ENCODE results near the gene PIGQ. TPM values are rescaled to one million over a fixed set of nuclear protein-coding genes. Genes with fewer than 3 reads are reported as not detected.

PIGQ gene
- total RNA-seq, 1 donor from 2014 or later: 44.9 TPM

- no peak for DNase-seq (ENCODE audit: low spot score)
- intact Hi-C loops (cut with micrococcal nuclease): no loop called here
- Mint-ChIP-seq H3K9me3 (no peaks in the 10 kb centered on the region), H3K27me3 (ENCODE audit: low read depth) (peaks cover 10% of the 10 kb centered on the region), H3K4me3 (ENCODE audit: low read depth) (no peak overlapping the region), H3K4me1 (ENCODE audit: low read depth) (peaks cover 6% of the 10 kb centered on the region), H3K27ac (no peak overlapping the region), H3K36me3 (ENCODE audit: low read depth) (no peaks in the 10 kb centered on the region)
These were observed 7.5 kb upstream of the PIGQ start for GRCh38 chr16:561957-562938.

- no peaks in the 10 kb centered on the region for H3K9me3 Mint-ChIP-seq
- no peak overlapping the region for H3K27ac Mint-ChIP-seq
- H3K36me3 Mint-ChIP-seq (ENCODE audit: low read depth): no peaks in the 10 kb centered on the region
- peaks cover 10% of the 10 kb centered on the region for H3K27me3 Mint-ChIP-seq (ENCODE audit: low read depth)
- H3K4me1 Mint-ChIP-seq (ENCODE audit: low read depth): peaks cover 6% of the 10 kb centered on the region
- intact Hi-C loops (cut with micrococcal nuclease): no loop called here
- no peak for DNase-seq (ENCODE audit: low spot score)
- no peak overlapping the region for H3K4me3 Mint-ChIP-seq (ENCODE audit: low read depth)
These were observed 6.6 kb upstream of the PIGQ start for GRCh38 chr16:563072-563644.

- Mint-ChIP-seq H3K27ac (no peak overlapping the region), H3K36me3 (ENCODE audit: low read depth) (no peaks in the 10 kb centered on the region), H3K4me1 (ENCODE audit: low read depth) (peaks cover 13% of the 10 kb centered on the region), H3K4me3 (ENCODE audit: low read depth) (no peak overlapping the region), H3K9me3 (no peaks in the 10 kb centered on the region), H3K27me3 (ENCODE audit: low read depth) (peaks cover 4% of the 10 kb centered on the region)
- DNase-seq (ENCODE audit: low spot score): no peak
- intact Hi-C loops (cut with micrococcal nuclease): loop anchor here (5.0 kb wide), 1 partner anchor 38 kb away; the partner anchor contains the start of gene CAPN15
These were observed 4.9 kb upstream of the PIGQ start for GRCh38 chr16:564690-565418.

GRCh38 chr16:565419-566330 is 4.1 kb upstream of the PIGQ start:
- H3K4me3 Mint-ChIP-seq (ENCODE audit: low read depth): no peak overlapping the region
- no peaks in the 10 kb centered on the region for H3K36me3 Mint-ChIP-seq (ENCODE audit: low read depth)
- DNase-seq (ENCODE audit: low spot score): no peak
- no peaks in the 10 kb centered on the region for H3K9me3 Mint-ChIP-seq
- H3K27ac Mint-ChIP-seq: no peak overlapping the region
- peaks cover 4% of the 10 kb centered on the region for H3K27me3 Mint-ChIP-seq (ENCODE audit: low read depth)
- H3K4me1 Mint-ChIP-seq (ENCODE audit: low read depth): peaks cover 13% of the 10 kb centered on the region
- intact Hi-C loops (cut with micrococcal nuclease): loop anchor here (5.0 kb wide), 1 partner anchor 38 kb away; the partner anchor contains the start of gene CAPN15

GRCh38 chr16:566475-567372 is 3.0 kb upstream of the PIGQ start, which contains the start of gene NHLRC4:
Gene NHLRC4, plus strand, starts transcription at chr16:567005. Its CDS starts 1,043 bp downstream, at chr16:568048.
- H3K4me1 Mint-ChIP-seq (ENCODE audit: low read depth): peaks cover 23% of the 10 kb centered on the region
- H3K9me3 Mint-ChIP-seq: no peaks in the 10 kb centered on the region
- peaks cover 3% of the 10 kb centered on the region for H3K27me3 Mint-ChIP-seq (ENCODE audit: low read depth)
- H3K4me3 Mint-ChIP-seq (ENCODE audit: low read depth): peak within 1 kb of the TSS; percentile 58
- peak within 1 kb of the TSS; percentile 81 for H3K27ac Mint-ChIP-seq
- DNase-seq (ENCODE audit: low spot score): peak; percentile 55
- intact Hi-C loops (cut with micrococcal nuclease): loop anchor here (5.0 kb wide), 1 partner anchor 39 kb away; the partner anchor contains the start of gene CAPN15
- H3K36me3 Mint-ChIP-seq (ENCODE audit: low read depth): no peaks in the 10 kb centered on the region

GRCh38 chr16:567373-568256 is 2.2 kb upstream of the PIGQ start:
- no peak for DNase-seq (ENCODE audit: low spot score)
- H3K36me3 Mint-ChIP-seq (ENCODE audit: low read depth): no peaks in the 10 kb centered on the region
- peak overlapping the region; percentile 58 for H3K4me3 Mint-ChIP-seq (ENCODE audit: low read depth)
- H3K27me3 Mint-ChIP-seq (ENCODE audit: low read depth): no peaks in the 10 kb centered on the region
- intact Hi-C loops (cut with micrococcal nuclease): loop anchor here (5.0 kb wide), 1 partner anchor 40 kb away; the partner anchor contains the start of gene CAPN15
- H3K27ac Mint-ChIP-seq: peak overlapping the region; percentile 81
- no peaks in the 10 kb centered on the region for H3K9me3 Mint-ChIP-seq
- peaks cover 24% of the 10 kb centered on the region for H3K4me1 Mint-ChIP-seq (ENCODE audit: low read depth)

- peak overlapping the region; percentile 88 for H3K4me3 Mint-ChIP-seq (ENCODE audit: low read depth)
- intact Hi-C loops (cut with micrococcal nuclease): loop anchor here (5.0 kb wide), 1 partner anchor 41 kb away; the partner anchor contains the start of gene CAPN15
- H3K27me3 Mint-ChIP-seq (ENCODE audit: low read depth): no peaks in the 10 kb centered on the region
- H3K27ac Mint-ChIP-seq: peak overlapping the region; percentile 89
- DNase-seq (ENCODE audit: low spot score): no peak
- no peaks in the 10 kb centered on the region for H3K9me3 Mint-ChIP-seq
- peaks cover 24% of the 10 kb centered on the region for H3K4me1 Mint-ChIP-seq (ENCODE audit: low read depth)
- no peaks in the 10 kb centered on the region for H3K36me3 Mint-ChIP-seq (ENCODE audit: low read depth)
These were observed 1.1 kb upstream of the PIGQ start for GRCh38 chr16:568401-569258.

GRCh38 chr16:572865-573650 is 3.3 kb downstream of the PIGQ start:
- Mint-ChIP-seq H3K4me1 (ENCODE audit: low read depth) (peaks cover 17% of the 10 kb centered on the region), H3K27ac (no peak overlapping the region), H3K27me3 (ENCODE audit: low read depth) (no peaks in the 10 kb centered on the region), H3K9me3 (no peaks in the 10 kb centered on the region), H3K36me3 (ENCODE audit: low read depth) (no peaks in the 10 kb centered on the region), H3K4me3 (ENCODE audit: low read depth) (no peak overlapping the region)
- intact Hi-C loops (cut with micrococcal nuclease): no loop called here
- no peak for DNase-seq (ENCODE audit: low spot score)

GRCh38 chr16:574021-574760 is 4.4 kb downstream of the PIGQ start:
- H3K4me3 Mint-ChIP-seq (ENCODE audit: low read depth): no peak overlapping the region
- intact Hi-C loops (cut with micrococcal nuclease): no loop called here
- no peak for DNase-seq (ENCODE audit: low spot score)
- no peaks in the 10 kb centered on the region for H3K9me3 Mint-ChIP-seq
- H3K27me3 Mint-ChIP-seq (ENCODE audit: low read depth): no peaks in the 10 kb centered on the region
- H3K4me1 Mint-ChIP-seq (ENCODE audit: low read depth): peaks cover 14% of the 10 kb centered on the region
- H3K36me3 Mint-ChIP-seq (ENCODE audit: low read depth): no peaks in the 10 kb centered on the region
- H3K27ac Mint-ChIP-seq: no peak overlapping the region

Measured in activated T-helper 2 cell treated with anti-CD3 and anti-CD28 coated beads, Interferon-gamma antibody, Interleukin-2, Interleukin-4, amounts not matched to agents 10 μg/mL and 5 μg/mL and 100 μg/mL, durations not matched to agents 14 hours and 24 hours and 36 hours (primary cell).